GM18508 (cell line): ENCODE results near the gene UBE3C.
"Not testable (repeated sequence)": the region's sequence is repeated elsewhere in the genome, so short reads cannot be mapped to it uniquely, and the experiment has no call there.

ENCODE experiments used
- ATAC-seq: cut with Tn5 transposase; IDR thresholded peaks from one replicate; pipeline ENCODE4 v1.9.1; 2021; ENCODE audit warnings: moderate number of reproducible peaks; ENCODE audit not compliant: insufficient read depth, unreplicated experiment

UBE3C gene

DNA sequence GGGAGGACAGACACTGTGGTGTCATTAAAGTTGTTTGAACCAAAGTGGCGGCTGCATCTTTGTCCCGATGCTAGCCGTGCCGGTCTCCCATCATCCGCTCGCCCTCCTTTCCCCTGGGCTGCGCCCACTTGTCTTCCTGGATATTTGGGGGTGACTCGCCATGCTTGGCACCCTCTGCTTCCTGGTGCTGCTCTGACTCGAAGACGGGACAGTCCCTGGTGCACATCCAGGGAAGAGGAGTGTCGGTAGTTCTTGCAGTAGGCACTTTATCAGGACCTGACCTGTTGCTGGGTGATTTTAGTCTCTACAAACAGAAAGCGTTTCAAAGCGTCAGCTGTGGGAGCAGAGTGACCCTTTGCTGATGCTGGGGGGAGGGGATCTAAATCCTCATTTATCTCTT is 129.8 kb downstream of the UBE3C start:
- no peak for ATAC-seq

DNA sequence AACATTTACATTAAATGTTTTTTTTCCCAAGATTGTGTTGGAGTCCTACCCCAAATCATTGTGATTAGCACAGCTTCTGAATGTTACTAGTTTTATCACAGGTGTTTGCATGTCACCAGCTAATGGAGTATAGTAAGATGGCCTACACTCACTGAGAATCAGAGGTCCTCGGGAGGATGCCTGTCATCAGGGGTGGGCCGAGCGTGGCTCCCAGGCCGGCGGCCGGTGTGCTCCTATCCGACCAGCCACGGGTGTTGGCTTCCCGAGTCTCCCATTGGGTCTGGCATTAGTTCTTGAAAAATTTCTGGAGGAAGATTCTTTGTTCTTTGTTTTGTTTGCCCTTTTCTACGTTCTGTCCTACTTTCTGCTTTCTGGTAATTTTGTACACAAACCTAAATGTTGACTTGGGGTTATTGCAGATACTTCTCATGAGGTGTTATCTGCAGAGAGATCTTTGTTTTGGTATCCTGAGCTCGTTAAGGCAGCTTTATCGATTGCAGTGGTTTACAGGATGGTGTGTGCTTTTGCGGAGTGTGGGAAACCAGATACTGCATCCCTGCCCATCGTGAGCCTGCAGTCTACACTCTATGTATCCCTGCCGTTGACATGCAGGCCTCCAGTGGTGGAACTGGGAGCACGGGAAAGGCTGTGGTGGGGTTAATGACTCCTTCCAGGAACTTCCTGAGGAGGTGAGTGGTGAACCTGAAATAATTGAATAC is 130.8 kb downstream of the UBE3C start:
- no peak for ATAC-seq

DNA sequence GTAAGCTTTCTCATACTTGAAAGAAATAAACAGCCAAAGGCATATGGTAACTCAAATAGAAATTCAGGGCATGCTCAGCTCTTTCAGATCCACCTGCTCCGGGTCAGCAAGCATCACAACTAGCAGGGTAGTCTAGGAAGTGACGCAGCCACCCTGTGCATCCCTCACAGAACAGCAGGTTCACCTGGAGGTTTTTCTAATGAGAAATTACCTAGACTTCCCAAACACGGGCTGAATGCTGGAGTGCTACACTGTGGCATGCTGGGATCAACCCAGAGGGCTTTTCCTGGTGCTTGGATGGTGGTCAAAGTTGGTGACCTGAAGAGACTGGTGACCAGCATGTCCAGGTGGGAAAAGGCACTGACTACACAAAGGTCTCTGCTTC is 131.3 kb downstream of the UBE3C start:
- ATAC-seq: no peak

DNA sequence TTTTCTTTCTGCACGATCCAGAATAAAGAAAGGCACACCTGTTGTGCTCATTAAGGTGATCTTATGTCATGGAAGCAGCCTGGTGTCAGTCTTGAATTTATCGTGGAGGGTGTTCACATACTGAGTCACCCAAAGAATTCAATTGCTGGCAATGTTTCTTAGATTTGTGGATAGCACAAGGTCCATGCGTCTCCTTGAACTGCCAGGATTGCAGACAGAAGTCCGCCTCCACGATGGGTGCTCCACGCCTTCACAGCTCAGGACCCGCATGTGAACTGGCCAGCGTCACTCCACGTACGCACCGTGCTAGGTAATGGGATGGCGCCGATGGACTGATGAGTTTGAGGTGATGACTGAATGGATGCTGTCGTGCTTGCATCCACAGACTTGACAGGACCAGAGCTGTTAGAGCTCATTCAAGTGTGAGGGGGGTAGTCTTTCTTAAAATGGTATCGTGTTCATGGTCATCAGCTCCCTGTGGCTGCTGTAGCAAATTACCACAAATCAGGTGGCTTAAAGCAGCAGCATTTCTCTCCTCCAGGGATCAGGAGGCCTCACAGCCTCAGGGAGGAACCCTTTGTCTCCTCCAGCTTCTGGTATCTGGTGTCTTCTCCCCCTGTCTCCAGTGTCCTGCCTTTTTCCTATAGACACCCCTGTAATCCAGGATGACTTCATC is 132.7 kb downstream of the UBE3C start:
- no peak for ATAC-seq

DNA sequence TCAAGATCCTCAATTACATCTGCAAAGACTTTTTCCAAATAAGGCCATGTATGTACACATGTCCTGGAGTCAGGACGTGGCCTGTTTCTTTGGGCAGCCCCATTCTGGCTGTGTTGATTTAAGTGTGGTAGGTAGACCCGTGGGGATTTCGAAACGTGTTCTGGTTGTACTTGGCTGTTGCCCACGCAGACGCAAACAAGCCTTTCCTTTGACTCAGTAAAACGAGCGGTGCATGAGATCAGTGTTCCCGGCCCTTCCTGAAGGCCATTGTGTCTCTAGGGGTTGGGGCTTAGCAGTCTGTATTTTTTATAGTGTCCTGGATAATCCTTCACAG is 133.2 kb downstream of the UBE3C start:
- no peak for ATAC-seq

DNA sequence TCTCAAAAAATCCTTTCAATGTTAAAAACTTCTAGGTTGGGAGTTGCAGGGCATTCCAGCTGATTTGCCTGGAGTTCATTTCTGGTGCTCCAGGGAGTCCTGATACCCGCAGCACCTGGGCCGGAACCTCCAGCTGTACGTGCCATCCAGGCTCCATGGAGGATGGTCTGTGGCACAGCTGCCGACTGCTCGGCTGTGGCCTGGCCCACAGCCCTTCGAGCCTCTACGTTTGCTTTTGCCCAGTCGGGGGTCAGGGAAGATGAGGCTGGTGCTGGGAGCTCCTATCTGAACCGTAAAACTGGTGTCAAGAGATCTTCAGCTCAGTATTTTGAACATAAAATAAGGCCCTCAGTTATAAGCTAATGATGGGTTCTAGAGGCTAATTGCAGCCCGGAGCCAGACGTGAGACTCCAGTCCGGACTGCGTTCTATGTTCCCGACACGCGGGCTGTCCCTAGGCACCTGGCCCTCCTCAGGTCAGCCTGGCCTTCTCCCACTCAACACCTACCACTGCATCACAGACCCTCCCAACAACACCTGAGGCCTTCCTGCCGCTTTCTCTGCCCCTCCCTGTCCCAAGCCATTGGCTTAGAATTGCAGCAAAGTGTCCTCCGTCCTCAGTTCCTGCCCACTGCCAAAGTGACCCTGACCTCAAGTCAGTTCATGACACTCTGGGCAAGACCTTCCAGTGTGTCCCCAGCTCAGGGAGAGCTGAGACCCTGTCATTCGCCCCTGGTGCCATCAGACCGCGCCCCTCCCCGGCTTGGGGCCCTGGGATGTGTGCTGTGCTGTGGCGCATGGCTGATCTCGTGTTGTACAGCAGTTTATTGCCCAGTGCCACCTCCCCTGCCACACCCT is 133.9 kb downstream of the UBE3C start:
- ATAC-seq: no peak

DNA sequence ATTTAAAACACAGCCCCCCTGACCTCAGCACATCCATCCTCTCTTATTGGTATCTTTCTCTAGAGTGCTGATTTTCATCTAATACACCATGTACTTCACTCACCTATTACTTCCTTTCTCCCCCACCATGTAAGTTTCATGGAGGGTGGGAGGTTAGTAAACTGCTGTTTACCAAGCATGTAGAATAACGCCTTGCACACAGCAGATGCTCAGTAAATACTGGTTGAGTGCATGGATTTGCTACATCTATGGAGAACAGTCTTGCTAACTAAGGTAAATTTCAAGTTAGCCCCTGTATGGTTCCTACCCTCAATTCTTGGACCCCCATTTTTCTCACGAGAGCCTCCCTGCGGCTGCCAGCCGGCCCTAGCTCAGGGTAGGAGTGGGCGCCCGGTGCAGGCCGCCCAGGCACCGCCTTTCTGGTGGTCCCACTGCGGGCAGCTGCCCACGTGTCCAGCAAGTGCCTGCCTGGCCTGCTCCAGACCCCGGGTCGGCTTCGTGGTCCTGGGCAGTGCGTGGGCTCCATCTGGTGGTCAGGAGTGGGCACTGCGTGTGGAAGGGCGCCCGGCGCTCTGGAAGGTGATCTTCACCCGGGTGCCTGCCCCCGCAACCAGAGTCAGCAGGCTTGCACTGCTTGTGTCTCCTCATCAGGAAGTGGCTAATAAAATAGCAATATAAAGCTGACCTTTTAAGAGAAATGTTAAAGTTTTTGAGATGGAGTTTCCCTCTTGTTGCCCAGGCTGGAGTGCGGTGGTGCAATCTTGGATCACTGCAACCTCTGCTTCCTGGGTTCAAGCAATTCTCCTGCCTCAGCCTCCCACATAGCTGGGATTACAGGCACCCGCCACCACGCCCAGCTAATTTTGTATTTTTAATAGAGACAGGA is 134.7 kb downstream of the UBE3C start:
- ATAC-seq: no peak

DNA sequence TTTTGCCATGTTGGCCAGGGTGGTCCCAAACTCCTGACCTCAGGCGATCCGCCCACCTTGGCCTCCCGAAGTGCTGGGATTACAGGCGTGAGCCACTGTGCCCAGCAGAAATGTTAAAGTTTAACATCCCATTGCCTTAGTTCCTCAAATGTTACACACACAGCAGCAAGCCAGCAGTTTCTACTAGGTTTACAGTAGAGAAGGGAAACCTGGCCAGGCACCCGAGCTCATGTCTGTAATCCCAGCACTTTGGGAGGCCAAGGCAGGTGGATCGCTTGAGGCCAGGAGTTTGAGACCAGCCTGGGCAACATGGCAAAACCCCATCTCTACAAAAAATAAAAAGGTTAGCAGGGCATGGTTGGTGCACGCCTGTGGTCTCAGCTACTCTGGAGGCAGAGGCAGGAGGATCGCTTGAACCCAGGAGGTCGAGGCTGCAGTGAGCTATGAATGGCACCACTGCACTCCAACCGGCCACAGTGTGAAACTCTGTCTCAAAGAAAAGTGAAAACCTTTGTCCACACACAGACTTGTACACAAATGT is 135.4 kb downstream of the UBE3C start:
- ATAC-seq: not testable (repeated sequence)

DNA sequence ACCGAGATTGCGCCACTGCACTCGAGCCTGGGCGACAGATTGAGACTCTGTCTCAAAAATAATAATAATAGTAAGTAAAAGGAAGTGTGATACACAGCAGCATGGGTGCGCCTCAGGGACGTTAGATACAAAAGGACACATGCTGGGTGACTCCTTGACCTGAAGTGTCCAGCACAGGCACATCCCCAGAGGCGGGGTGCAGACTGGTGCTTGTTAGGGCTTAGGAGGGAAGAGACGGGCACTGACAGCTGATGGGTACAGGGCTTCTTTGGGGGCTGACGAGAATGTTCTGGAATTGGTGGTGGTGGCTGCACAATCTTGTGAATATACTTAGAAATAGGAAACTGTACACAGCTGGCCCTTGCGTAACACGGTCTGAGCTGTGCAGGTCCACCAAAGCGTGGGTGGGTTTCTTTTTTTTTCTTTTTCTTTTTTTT is 136.3 kb downstream of the UBE3C start:
- ATAC-seq: no peak

DNA sequence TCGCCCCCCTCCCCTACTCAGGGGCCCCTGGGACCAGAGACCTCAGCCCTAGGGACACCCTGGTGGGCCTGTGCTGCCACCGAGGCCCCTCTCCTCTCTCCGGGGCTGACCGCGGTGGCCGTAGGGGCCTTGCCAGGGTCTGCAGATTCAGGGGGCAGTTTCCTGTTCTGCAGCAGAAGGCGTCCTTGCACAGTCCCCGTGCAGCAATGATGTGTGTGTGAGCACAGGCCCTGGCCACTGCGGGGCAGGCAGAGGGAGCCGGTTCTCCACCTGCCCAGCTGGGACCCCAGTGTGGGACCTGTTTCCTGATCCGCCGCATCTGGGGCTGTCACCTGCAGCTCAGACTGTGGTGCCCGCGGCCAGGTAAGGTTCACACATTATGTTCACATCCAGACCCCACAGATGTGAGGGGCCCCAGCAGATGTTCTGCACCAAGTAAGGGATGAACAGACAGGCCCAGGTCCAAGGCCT is 137.4 kb downstream of the UBE3C start:
- no peak for ATAC-seq

DNA sequence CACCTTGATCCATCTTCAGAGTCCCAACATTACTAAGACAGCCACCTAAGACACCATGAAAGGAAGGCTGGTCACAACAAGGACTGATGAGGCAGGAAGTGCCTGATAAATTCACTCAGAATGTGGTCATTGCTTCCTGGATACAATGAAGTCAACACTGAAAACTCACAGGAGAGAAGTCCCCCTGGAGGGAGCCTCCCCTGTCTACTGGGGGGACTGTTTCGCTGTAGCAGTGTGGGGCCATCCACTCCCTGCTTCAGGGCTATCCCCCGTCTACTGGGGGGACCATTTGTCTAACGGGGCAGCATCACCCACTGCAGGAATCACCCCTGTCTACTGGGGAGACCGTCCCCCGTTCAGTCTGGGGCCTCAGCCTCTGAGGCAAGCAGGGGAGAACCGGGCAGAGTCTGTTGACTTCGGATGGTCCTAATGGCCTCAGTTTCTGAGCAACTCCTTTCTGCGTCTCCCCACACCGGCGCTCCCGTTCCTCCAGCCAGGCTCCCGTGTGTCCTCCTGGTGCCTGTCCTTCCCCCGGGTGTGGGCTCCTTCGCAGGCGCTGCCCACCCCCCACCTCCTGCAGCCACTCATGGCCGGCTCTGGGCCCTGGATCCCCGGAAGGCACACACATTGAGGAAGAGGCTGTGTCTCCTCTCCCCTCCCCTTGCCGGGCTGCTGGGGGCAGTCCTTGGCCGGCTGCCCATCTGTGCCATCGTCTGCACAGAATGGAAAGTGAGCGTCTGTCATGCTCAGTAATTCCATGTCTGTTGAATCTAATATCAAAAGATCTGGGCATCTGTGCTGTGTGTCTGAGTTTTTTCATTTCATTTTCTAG is 138.2 kb downstream of the UBE3C start:
- no peak for ATAC-seq

DNA sequence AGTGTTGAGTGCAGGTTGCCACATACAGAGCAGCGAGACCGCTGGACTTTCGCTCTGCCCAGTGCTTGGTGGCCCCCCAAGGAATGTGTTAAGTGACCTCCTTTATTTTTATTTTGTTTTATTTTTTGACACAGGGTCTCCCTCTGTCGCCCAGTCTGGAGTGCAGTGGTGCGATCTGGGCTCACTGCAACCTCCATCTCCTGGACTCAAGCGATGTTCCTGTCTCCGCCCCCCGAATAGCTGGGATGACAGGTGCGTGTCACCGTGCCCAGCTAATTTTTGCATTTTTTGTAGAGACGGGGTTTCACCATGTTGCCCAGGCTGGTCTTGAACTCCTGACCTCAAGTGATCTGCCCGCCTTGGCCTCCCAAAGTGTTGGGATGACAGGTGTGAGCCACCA is 138.8 kb downstream of the UBE3C start:
- not testable (repeated sequence) for ATAC-seq

DNA sequence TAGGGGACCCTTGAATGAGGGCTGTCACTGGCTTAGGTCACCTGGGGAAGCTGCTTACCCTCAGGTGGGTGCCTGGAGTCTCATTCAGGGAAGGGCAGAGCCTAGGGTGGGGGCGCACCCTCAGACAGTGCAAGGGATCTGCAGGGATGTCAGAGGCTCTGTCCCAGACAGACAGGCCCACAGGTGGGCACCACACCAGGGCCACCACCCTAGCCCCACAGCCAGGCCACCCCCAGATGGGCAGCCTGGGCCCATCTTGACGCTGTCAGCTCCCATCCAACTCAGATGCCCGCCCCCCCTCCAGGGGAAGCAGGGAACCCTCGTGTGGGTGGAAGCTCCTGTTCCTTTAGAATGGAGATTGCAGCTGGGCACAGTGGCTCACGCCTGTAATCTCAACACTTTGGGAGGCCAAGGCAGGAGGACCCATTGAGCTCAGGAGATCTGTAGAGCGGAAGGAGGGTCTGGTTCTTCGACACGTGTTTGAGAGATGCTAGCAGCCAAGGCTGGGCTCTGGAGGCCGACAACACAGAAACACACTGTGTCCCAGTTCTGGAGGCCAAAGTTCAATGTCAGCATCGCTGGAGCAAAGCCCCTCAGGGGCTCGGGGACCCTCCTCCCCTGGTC is 139.6 kb downstream of the UBE3C start:
- ATAC-seq: no peak

DNA sequence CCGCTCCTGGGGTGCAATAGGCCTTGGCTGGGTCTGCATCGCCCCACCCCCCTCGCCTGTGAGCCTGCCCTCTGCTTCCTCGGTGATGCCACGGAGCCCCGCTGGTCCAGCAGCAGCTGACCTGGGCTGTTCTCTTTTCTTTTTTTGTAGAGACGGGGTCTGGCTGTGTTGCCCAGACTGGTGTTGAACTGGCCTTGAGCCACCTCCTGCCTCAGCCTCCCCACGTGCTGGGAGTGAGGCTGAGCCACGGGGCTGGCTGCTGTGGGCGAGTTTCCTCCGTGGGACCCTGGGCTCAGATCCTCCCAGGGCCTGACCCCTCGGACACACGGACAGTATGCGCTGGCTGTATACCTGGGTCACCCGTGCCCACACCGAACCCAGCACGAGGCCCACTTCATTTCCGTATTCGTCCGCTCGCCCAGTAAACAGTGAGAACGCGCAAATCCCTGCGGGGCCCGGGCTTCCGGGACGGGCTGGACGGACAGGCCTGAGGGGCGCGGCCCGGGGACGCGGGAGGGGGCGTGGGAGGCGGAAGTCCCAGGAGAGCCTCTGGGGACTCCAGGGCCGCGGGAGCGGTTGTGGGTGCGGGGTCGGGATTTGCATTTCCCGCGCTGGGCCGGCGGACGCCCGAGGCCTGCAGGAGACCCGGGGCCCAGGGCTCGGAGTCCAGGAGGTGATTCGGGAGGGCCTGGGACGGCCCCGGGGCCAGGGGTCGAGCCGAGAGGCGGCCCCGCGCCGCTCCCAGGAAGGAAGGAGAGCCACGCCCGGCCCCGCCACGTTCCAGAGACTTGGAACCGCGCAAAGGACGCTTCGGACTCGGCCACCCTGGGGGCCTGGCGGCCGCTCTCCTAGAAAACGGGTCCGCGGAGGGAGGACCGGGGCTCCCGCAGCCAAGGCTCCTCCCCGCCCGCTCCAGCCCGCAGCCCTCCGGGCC is 140.3 kb downstream of the UBE3C start:
- no peak for ATAC-seq

DNA sequence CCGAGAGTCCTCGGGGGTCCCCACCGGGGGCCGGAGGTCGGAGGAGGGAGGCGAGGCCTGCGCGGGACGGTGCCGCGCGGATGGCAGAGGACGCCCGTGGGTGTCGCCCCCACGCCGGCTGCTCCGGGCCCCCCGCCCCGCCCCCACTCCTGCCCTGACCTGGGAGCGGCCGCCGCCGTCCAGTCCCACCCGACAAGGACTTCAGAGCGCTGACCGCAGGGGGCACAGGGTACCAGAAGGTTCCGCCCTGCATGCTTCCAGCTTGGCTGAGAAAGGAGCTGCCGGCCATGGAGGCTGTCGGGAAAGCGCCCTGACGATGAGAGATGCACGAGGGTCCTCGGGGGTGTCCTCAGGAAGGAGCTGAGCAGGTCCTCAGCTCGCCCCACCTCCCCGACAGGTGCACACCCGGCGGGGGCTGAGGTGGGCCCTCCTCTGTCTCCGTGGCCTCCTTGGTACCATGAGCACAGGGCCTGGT is 141.1 kb downstream of the UBE3C start:
- ATAC-seq: no peak

DNA sequence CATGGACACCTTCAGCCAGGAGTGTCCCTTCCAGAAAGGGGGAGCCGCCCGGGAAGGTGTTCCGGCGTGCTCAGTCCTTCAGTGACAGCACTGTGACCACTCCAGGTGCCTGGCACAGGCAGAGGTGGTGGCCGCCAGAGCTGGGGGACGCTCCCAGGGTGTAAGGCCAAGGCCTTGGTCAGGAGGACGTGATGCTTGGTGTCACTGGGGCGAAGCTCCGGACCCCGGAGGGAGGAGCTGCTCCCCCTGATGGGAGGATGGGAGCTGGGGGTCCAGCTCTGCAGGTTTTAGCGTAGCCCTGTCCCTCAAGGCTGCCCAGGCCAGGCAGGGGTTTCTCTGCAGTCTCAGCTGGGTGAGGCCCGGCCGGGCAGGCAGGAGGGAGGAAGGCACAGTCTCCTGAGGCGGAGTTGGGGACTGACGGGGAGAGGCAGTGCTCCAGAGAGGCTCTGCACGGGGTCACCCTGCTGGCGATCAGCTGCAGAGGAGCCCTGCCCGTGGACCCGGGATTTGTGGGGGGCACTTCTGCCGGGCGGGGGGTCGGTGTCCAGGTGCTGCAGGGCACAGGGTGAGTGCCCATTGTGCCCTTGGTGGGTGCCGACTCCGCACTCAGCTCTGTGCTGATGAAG is 141.6 kb downstream of the UBE3C start:
- no peak for ATAC-seq
